Stomach (tissue), 4 donors: ENCODE data around the gene KCNIP4.

ENCODE experiments used
- CTCF ChIP-seq, 7 experiments: fragments of 450-650 bp in 4 of 7; fragments of 200-600 bp in 3 of 7; sonication (generic) in 3 of 7; IDR thresholded peaks; one replicate each; pipeline ENCODE4 v1.5.1; 2016 to 2019; ENCODE audit warnings: antibody characterized with exemption in 7 of 7, control low read depth in 2 of 7, mild to moderate bottlenecking in 1 of 7
- EP300 ChIP-seq: sonication (generic); formaldehyde crosslinking; IDR thresholded peaks from one replicate; pipeline ENCODE4 v1.6.1; 2017; ENCODE audit warnings: antibody characterized with exemption
- POLR2A ChIP-seq, 4 donors: fragments of 450-650 bp; IDR thresholded peaks; one replicate each; pipeline ENCODE4 v1.6.1; 2016; ENCODE audit warnings: antibody characterized with exemption in 4 of 4, control low read depth in 2 of 4, mild to moderate bottlenecking in 1 of 4, moderate library complexity in 1 of 4

DNA sequence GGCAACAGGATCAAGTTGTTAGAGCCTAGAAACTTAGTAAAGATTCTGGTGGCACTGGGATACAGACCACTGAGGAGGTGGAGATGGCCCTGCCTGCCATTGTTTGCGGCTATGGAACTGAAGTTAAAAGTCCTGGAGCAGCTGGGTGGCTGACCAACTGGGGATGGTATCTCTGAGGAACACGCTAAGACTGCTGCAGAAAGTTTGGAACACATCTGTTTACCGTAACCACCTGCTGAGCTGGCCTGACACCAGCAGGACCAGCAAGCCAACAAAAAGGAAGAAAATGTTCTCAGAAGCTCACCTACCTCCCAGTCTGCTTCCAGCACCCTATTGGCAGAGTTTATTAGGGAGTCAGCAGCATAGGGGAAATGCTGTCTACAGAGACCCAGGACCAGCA is 1265.7 kb downstream of the KCNIP4 start:
- TF ChIP-seq POLR2A (IDR thresholded peaks at IDR 0.05) (no peak), CTCF (IDR thresholded peaks at IDR 0.05) (no peak), EP300 (no peak)
